Measurements from ENCODE around the gene EGFL6. TPM values are rescaled to one million over a fixed set of nuclear protein-coding genes. Genes with fewer than 3 reads are reported as not detected.

Gene EGFL6, protein sequence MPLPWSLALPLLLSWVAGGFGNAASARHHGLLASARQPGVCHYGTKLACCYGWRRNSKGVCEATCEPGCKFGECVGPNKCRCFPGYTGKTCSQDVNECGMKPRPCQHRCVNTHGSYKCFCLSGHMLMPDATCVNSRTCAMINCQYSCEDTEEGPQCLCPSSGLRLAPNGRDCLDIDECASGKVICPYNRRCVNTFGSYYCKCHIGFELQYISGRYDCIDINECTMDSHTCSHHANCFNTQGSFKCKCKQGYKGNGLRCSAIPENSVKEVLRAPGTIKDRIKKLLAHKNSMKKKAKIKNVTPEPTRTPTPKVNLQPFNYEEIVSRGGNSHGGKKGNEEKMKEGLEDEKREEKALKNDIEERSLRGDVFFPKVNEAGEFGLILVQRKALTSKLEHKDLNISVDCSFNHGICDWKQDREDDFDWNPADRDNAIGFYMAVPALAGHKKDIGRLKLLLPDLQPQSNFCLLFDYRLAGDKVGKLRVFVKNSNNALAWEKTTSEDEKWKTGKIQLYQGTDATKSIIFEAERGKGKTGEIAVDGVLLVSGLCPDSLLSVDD
- total RNA-seq: not detected in 2 replicates

GRCh38 chrX:13569479-13570260 is at the start of gene EGFL6:
EGFL6 (plus strand) TSS chrX:13569601; CDS start chrX:13569862, 261 bp downstream.

GRCh38 chrX:13652850-13653693 is 83.7 kb downstream of the EGFL6 start, which contains the start of gene TCEANC:
TCEANC (plus strand) TSS chrX:13653141; CDS start chrX:13662509, 9,368 bp downstream.

Other genes starting within 250 kb of the EGFL6 start
- not detected in 2 replicates for gene ATXN3L, start 249.5 kb upstream of the EGFL6 start, total RNA-seq
- gene TCEANC, start 83.5 kb downstream of the EGFL6 start, total RNA-seq: 1.8 and 1.9 TPM in 2 replicates
- gene RAB9A, start 119.5 kb downstream of the EGFL6 start, total RNA-seq: 23.6 and 26.5 TPM in 2 replicates
- 5.0 and 6.1 TPM in 2 replicates for gene TRAPPC2, start 165.0 kb downstream of the EGFL6 start, total RNA-seq
- 4.6 and 4.9 TPM in 2 replicates for gene OFD1, start 165.1 kb downstream of the EGFL6 start, total RNA-seq
- gene GPM6B, start 247.5 kb downstream of the EGFL6 start, total RNA-seq: 14.8 and 23.0 TPM in 2 replicates

Measured in cardiac ventricle fibroblast (primary cell).